ENCODE results near the gene KIF4A. TPM values are rescaled to one million over a fixed set of nuclear protein-coding genes. Genes with fewer than 3 reads are reported as not detected.
A peak's percentile ranks its signal among the peaks of the same experiment; 100 is the strongest.
"Not testable (repeated sequence)": the region's sequence is repeated elsewhere in the genome, so short reads cannot be mapped to it uniquely, and the experiment has no call there.

Gene KIF4A
- total RNA-seq, 1 donor from 2014 or later: not detected

GRCh38 chrX:70293621-70294020, 3.7 kb downstream of the KIF4A start:
- no peaks in the 10 kb centered on the region for H3K36me3 ChIP-seq
- H3K27ac ChIP-seq: no peak overlapping the region
- no peaks in the 10 kb centered on the region for H3K27me3 ChIP-seq
- intact Hi-C loops (cut with DNase I): loop anchor here (10.0 kb wide), 1 partner anchor 159 kb away; the partner anchor contains the start of gene IGBP1
- no peak overlapping the region for H3K4me3 ChIP-seq
- H3K9me3 ChIP-seq: no peaks in the 10 kb centered on the region
- TF ChIP-seq CTCF (IDR thresholded peaks at IDR 0.05): no peak
- no peak for DNase-seq (ENCODE audit: low spot score in 2 of 2)
- peaks cover 4 to 5% of the 10 kb centered on the region in 2 donors for H3K4me1 ChIP-seq

GRCh38 chrX:70301716-70302115, 11.8 kb downstream of the KIF4A start:
- Histone ChIP-seq H3K27ac (peak overlapping the region in 1 of 2 donors; percentile 7), H3K4me1 (no peaks in the 10 kb centered on the region), H3K9me3 (no peaks in the 10 kb centered on the region), H3K27me3 (no peaks in the 10 kb centered on the region), H3K36me3 (no peaks in the 10 kb centered on the region), H3K4me3 (no peak overlapping the region)
- TF ChIP-seq CTCF (IDR thresholded peaks at IDR 0.05): no peak
- intact Hi-C loops (cut with DNase I): no loop called here
- no peak for DNase-seq (ENCODE audit: low spot score in 2 of 2)

GRCh38 chrX:70313503-70313902, 23.6 kb downstream of the KIF4A start:
- Histone ChIP-seq H3K4me3 (no peak overlapping the region), H3K9me3 (no peaks in the 10 kb centered on the region), H3K27me3 (no peaks in the 10 kb centered on the region), H3K27ac (no peak overlapping the region), H3K4me1 (no peaks in the 10 kb centered on the region), H3K36me3 (no peaks in the 10 kb centered on the region)
- no peak for DNase-seq (ENCODE audit: low spot score in 2 of 2)
- intact Hi-C loops (cut with DNase I): no loop called here
- TF ChIP-seq CTCF (IDR thresholded peaks at IDR 0.05): no peak

- Histone ChIP-seq H3K36me3 (no peaks in the 10 kb centered on the region), H3K4me3 (no peak overlapping the region), H3K27ac (no peak overlapping the region), H3K9me3 (no peaks in the 10 kb centered on the region), H3K27me3 (no peaks in the 10 kb centered on the region), H3K4me1 (no peaks in the 10 kb centered on the region)
- intact Hi-C loops (cut with DNase I): no loop called here
- TF ChIP-seq CTCF (IDR thresholded peaks at IDR 0.05): no peak
- DNase-seq (ENCODE audit: low spot score in 2 of 2): no peak
Measured at GRCh38 chrX:70322784-70323183, 32.9 kb downstream of the KIF4A start.

GRCh38 chrX:70323628-70324027, 33.7 kb downstream of the KIF4A start:
- DNase-seq (ENCODE audit: low spot score in 2 of 2); H3K36me3 ChIP-seq; H3K9me3 ChIP-seq; intact Hi-C loops (cut with DNase I); H3K27me3 ChIP-seq; H3K4me3 ChIP-seq; H3K27ac ChIP-seq; H3K4me1 ChIP-seq: not testable (repeated sequence)

- Histone ChIP-seq H3K9me3 (no peaks in the 10 kb centered on the region), H3K4me3 (no peak overlapping the region), H3K36me3 (no peaks in the 10 kb centered on the region), H3K27ac (no peak overlapping the region), H3K27me3 (no peaks in the 10 kb centered on the region), H3K4me1 (no peaks in the 10 kb centered on the region)
- DNase-seq (ENCODE audit: low spot score in 2 of 2): no peak
- no peak for TF ChIP-seq CTCF (IDR thresholded peaks at IDR 0.05)
- intact Hi-C loops (cut with DNase I): no loop called here
Measured at GRCh38 chrX:70324326-70324725, 34.4 kb downstream of the KIF4A start.
